ENCODE measurements around the gene NRAP.

GRCh38 chr10:113594652-113595051, 69.2 kb downstream of the NRAP start:
- TF ChIP-seq CTCF (IDR thresholded peaks at IDR 0.05; ENCODE audit: borderline replicate concordance, extremely low read depth, low read length, poor library complexity, severe bottlenecking): no peak
- no peak for TF ChIP-seq EZH2 (IDR thresholded peaks at IDR 0.05; ENCODE audit: borderline replicate concordance, low read depth, low read length, severe bottlenecking)

Data from DND-41 (cell line).